ENCODE measurements around the gene RAB40C. TPM values are rescaled to one million over a fixed set of nuclear protein-coding genes. Genes with fewer than 3 reads are reported as not detected.

RAB40C gene
- total and polyA plus RNA-seq, 9 of the 15 experiments (the other 6 are each of a cell fraction or from before 2014, with no cell fraction given): 0.17 to 23.4 (median 8.7) TPM

- peak; percentile 51; the same call in 1 of the 2 replicates for TF ChIP-seq TFAP4 (CRISPR knock-in tag; IDR thresholded peaks at IDR 0.05; ENCODE audit: borderline replicate concordance)
- no peak for TF ChIP-seq SMAD3 (CRISPR knock-in tag; conservative IDR thresholded peaks at IDR 0.05)
- peak; percentile 95 for TF ChIP-seq KLF13 (tag; IDR thresholded peaks at IDR 0.05; ENCODE audit: borderline replicate concordance, low read depth)
- no peak for TF ChIP-seq ZNF785 (CRISPR knock-in tag; IDR thresholded peaks at IDR 0.05)
- TF ChIP-seq ZKSCAN3 (CRISPR knock-in tag; IDR thresholded peaks at IDR 0.05): no peak
- no peak for TF ChIP-seq SMAD4 (CRISPR knock-in tag; conservative IDR thresholded peaks at IDR 0.05)
- TF ChIP-seq PRMT5 (CRISPR knock-in tag; IDR thresholded peaks at IDR 0.05): no peak
- no peak for TF ChIP-seq NBN (IDR thresholded peaks at IDR 0.05; ENCODE audit: low read depth)
- no peak for TF ChIP-seq CTCFL (IDR thresholded peaks at IDR 0.05; ENCODE audit: borderline replicate concordance, insufficient read depth, low read depth, low read length, poor library complexity, severe bottlenecking)
- no peak for TF ChIP-seq SIX5 (IDR thresholded peaks at IDR 0.05; ENCODE audit: borderline replicate concordance in 1 of 2, insufficient read depth in 1 of 2, low read depth in 1 of 2, low read length in 2 of 2)
- no peak for TF ChIP-seq HDAC8 (tag; IDR thresholded peaks at IDR 0.05)
- TF ChIP-seq ZNF143 (CRISPR knock-in tag; IDR thresholded peaks at IDR 0.05): no peak
- TF ChIP-seq IRF9 (tag; IDR thresholded peaks at IDR 0.05): no peak
- TF ChIP-seq BDP1 (IDR thresholded peaks at IDR 0.05; ENCODE audit: insufficient read depth, insufficient read length): no peak
- TF ChIP-seq DACH1 (IDR thresholded peaks at IDR 0.05; ENCODE audit: partially characterized antibody): no peak
Measured at GRCh38 chr16:641326-642188, 51.7 kb downstream of the RAB40C start, which contains the start of gene MCRIP2 (continued).
